Sigmoid colon (tissue), 7 donors: ENCODE results near the gene CELA2A. TPM values are rescaled to one million over a fixed set of nuclear protein-coding genes. Genes with fewer than 3 reads are reported as not detected.
"Not testable (repeated sequence)": the region's sequence is repeated elsewhere in the genome, so short reads cannot be mapped to it uniquely, and the experiment has no call there.

Source experiments
- DNase-seq: peaks from one replicate; pipeline ENCODE4 v3.0.0-alpha.2; 2019
- H3K27ac ChIP-seq, 4 donors: fragments of 200-600 bp; sonication (generic); one replicate each; pipeline ENCODE4 v1.5.1; 2016 to 2019; ENCODE audit warnings: mild to moderate bottlenecking in 1 of 4
- H3K27me3 ChIP-seq, 3 donors: fragments of 200-600 bp; sonication (generic); one replicate each; pipeline ENCODE4 v1.5.1; 2019; ENCODE audit warnings: mild to moderate bottlenecking in 1 of 3
- H3K36me3 ChIP-seq, 4 donors: fragments of 200-600 bp; sonication (generic); one replicate each; pipeline ENCODE4 v1.5.1; 2016 to 2019
- H3K4me1 ChIP-seq, 4 donors: fragments of 200-600 bp; sonication (generic); one replicate each; pipeline ENCODE4 v1.5.1; 2017 to 2019
- H3K4me3 ChIP-seq, 4 donors: fragments of 200-600 bp; sonication (generic); one replicate each; pipeline ENCODE4 v1.5.1; 2017 to 2019; ENCODE audit warnings: mild to moderate bottlenecking in 2 of 4, moderate library complexity in 1 of 4
- H3K9me3 ChIP-seq, 4 donors: fragments of 200-600 bp in 3 of 4; sonication (generic) in 3 of 4; one replicate each; pipeline versions ENCODE4 v1.5.1 to v1.6.1; 2013 to 2019
- EP300 ChIP-seq, 4 donors: sonication (generic); formaldehyde crosslinking; IDR thresholded peaks; one replicate each; pipeline ENCODE4 v1.6.1; 2017; ENCODE audit warnings: antibody characterized with exemption in 4 of 4
- POLR2A ChIP-seq, 2 donors: fragments of 450-650 bp; IDR thresholded peaks; one replicate each; pipeline ENCODE4 v1.6.1; 2016; ENCODE audit warnings: antibody characterized with exemption in 2 of 2, mild to moderate bottlenecking in 2 of 2, moderate library complexity in 2 of 2
- POLR2AphosphoS5 ChIP-seq, 4 donors: sonication (generic); formaldehyde crosslinking; IDR thresholded peaks; one replicate each; pipeline ENCODE4 v1.6.1; 2017; ENCODE audit warnings: antibody characterized with exemption in 4 of 4
- WGBS, 2 donors: extraction: QIAGEN DNeasy Blood & Tissue Kit; methylation state at CpG; one replicate each; pipeline ENCODE4 v1.1.7; 2013; 5-methylcytosine and 5-hydroxymethylcytosine counted together
- intact Hi-C: fragments of 100-400 bp; cut with DNase I; formaldehyde crosslinking; loops from one replicate; pipeline ENCODE4 v1.15.1; 2023
- polyA plus RNA-seq, 3 donors: library from polyadenylated mRNA; stranded (reverse); fragments of 200-250 nt; gene quantifications; one replicate each; pipeline ENCODE4 v1.2.3, GENCODE V29; 2013
- total RNA-seq, 4 donors: library from RNA; depleted of rRNA; stranded (reverse); fragments of >200 nt; gene quantifications; one replicate each; pipeline ENCODE4 v1.1.0, GENCODE V29; 2016
- TF ChIP-seq, protein P1 (sequence below), 4 experiments: fragments of 450-650 bp in 3 of 4; fragments of 200-600 bp in 1 of 4; IDR thresholded peaks; one replicate each; pipeline ENCODE4 v1.5.1; 2016 to 2019; ENCODE audit warnings: antibody characterized with exemption in 4 of 4, mild to moderate bottlenecking in 3 of 4, moderate library complexity in 2 of 4
- donor health status: healthy with polysubstance abuse.
- donor health status: Bipolar disorder and iron deficiency.
- donor health status: healthy.

CELA2A gene
- total and polyA plus RNA-seq, 7 donors = not detected

DNA sequence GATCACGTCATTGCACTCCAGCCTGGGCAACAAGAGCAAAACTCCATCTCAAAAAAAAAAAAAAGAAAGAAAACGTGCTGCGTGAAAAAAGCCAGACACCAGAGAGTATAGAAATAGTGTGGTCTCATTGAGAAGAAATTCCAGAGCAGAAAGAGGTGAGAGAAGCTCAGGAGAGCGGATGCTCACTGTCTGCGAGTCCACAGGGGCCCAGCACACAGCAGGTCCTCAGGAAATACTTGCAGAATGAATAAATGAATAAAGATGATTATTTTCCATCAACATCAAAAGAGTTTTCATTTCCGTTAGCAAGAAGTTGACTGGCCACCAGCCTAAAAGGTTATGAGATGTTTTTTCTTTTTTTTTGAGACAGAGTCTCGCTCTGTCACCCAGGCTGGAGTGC lies 53.1 kb downstream of the CELA2A start:
- Histone ChIP-seq H3K27me3 (no peaks in the 10 kb centered on the region), H3K4me3 (no peak overlapping the region), H3K9me3 (no peaks in the 10 kb centered on the region), H3K4me1 (peaks cover 0 to 3% (median 0%) of the 10 kb centered on the region in 4 donors), H3K27ac (no peak overlapping the region), H3K36me3 (peaks cover under 1 to 37% (median 3%) of the 10 kb centered on the region in 4 donors)
- DNase-seq = no peak
- TF ChIP-seq POLR2A (IDR thresholded peaks at IDR 0.05) = no peak
- TF ChIP-seq EP300 (IDR thresholded peaks at IDR 0.05) = no peak
- no peak for TF ChIP-seq POLR2AphosphoS5 (IDR thresholded peaks at IDR 0.05)
- TF ChIP-seq, protein P1, sequence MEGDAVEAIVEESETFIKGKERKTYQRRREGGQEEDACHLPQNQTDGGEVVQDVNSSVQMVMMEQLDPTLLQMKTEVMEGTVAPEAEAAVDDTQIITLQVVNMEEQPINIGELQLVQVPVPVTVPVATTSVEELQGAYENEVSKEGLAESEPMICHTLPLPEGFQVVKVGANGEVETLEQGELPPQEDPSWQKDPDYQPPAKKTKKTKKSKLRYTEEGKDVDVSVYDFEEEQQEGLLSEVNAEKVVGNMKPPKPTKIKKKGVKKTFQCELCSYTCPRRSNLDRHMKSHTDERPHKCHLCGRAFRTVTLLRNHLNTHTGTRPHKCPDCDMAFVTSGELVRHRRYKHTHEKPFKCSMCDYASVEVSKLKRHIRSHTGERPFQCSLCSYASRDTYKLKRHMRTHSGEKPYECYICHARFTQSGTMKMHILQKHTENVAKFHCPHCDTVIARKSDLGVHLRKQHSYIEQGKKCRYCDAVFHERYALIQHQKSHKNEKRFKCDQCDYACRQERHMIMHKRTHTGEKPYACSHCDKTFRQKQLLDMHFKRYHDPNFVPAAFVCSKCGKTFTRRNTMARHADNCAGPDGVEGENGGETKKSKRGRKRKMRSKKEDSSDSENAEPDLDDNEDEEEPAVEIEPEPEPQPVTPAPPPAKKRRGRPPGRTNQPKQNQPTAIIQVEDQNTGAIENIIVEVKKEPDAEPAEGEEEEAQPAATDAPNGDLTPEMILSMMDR (IDR thresholded peaks at IDR 0.05) = no peak
- intact Hi-C loops = no loop called here
- 85 to 93% methylated on average over 7 of the region's 7 CpGs for WGBS, 2 donors

DNA sequence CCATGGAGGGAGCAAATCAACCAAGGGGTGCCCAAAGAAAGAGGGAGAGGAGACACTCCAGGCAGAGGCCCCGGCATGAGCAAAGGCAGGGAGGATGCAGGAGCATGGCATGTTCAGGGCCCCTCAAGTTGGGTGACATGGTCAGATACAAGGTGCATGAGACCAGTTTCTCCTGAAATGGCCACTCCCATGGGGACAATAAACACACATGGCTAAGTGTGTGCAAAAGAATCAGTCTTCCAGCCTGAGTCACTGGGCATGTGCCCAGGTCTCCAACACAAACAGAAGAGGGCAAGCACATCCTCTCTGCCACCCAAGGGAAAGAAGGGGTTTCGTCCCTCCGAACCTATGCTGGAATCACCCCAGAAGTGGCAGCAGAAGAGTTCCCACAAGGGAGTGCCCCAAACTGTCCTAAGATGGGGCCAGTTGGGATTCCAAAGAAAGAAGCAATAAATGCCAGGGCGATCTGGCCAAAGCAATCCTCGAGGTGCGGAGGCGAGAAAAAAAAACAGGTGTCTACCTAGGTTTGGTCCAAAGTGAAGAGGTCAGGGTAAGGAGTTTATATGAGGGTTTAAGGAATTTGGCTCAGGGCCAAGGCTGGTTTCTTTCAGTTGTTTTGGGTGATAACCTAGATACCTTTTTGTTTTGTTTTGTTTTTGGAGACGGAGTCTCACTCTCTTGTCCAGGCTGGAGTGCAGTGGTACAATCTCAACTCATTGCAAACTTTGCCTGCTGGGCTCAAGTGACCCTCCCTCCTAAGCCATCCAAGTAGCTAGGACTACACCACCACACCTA lies 54.3 kb downstream of the CELA2A start:
- Histone ChIP-seq H3K9me3 (no peaks in the 10 kb centered on the region), H3K27me3 (no peaks in the 10 kb centered on the region), H3K36me3 (peaks cover 0 to 25% (median 2%) of the 10 kb centered on the region in 4 donors), H3K4me3 (no peak overlapping the region), H3K27ac (no peak overlapping the region), H3K4me1 (peaks cover 0 to 5% (median 1%) of the 10 kb centered on the region in 4 donors)
- intact Hi-C loops = no loop called here
- DNase-seq = no peak
- 90 to 93% methylated on average over 8 of the region's 8 CpGs for WGBS, 2 donors
- TF ChIP-seq POLR2AphosphoS5 (IDR thresholded peaks at IDR 0.05) (no peak), POLR2A (IDR thresholded peaks at IDR 0.05) (no peak), EP300 (IDR thresholded peaks at IDR 0.05) (no peak)
- TF ChIP-seq, protein P1 (IDR thresholded peaks at IDR 0.05) = no peak

DNA sequence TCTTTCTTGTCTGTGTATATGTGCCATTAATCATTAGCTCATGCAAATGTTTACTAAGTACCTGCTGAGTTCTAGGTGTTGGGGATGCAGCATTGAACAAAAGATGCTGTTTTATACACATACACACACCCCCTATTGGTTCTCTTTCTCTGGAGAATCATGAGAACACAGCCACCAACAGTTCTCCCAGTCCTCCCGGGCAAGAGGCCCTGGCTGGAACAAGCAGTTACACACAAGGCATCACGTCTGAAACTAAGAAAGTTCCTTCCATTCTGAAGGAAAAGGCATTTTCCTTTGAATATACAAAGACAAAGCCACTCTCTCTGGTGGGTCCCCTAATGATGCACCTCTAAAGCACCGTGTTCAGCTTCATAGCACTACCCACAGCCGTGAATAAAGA lies 56.7 kb downstream of the CELA2A start:
- WGBS, 2 donors = 90% methylated on average over 4 of the region's 4 CpGs
- H3K27me3 ChIP-seq = no peaks in the 10 kb centered on the region
- H3K36me3 ChIP-seq = peaks cover 0 to 29% (median 5%) of the 10 kb centered on the region in 4 donors
- no peaks in the 10 kb centered on the region for H3K9me3 ChIP-seq
- DNase-seq = no peak
- peaks cover 0 to 5% (median 1%) of the 10 kb centered on the region in 4 donors for H3K4me1 ChIP-seq
- no peak overlapping the region for H3K4me3 ChIP-seq
- no peak for TF ChIP-seq POLR2A (IDR thresholded peaks at IDR 0.05)
- no peak for TF ChIP-seq POLR2AphosphoS5 (IDR thresholded peaks at IDR 0.05)
- TF ChIP-seq EP300 (IDR thresholded peaks at IDR 0.05) = no peak
- TF ChIP-seq, protein P1 (IDR thresholded peaks at IDR 0.05) = no peak
- no peak overlapping the region for H3K27ac ChIP-seq
- intact Hi-C loops = no loop called here

DNA sequence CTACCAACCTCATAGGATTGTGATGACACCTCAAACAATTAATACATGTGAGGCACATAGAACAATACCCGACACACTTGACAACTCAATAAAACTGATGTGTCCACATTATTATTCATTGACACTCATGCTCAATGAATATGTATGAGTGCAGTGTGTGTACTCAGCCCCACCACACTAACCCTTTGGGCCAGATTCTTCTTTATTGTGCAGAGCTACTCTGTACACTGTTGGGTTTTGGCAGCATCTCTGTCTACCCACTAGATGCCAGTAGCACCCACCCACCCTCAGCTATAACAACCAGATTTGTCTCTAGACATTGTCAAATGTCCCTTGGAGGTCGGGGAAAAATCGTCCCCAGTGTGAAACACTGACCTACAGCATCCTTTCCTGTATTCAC lies 57.4 kb downstream of the CELA2A start:
- TF ChIP-seq POLR2AphosphoS5 (IDR thresholded peaks at IDR 0.05) (no peak), EP300 (IDR thresholded peaks at IDR 0.05) (no peak), POLR2A (IDR thresholded peaks at IDR 0.05) (no peak)
- TF ChIP-seq, protein P1 (IDR thresholded peaks at IDR 0.05) = no peak
- Histone ChIP-seq H3K27ac (no peak overlapping the region), H3K4me3 (no peak overlapping the region), H3K4me1 (peaks cover 0 to 5% (median 1%) of the 10 kb centered on the region in 4 donors), H3K36me3 (peaks cover 0 to 29% (median 5%) of the 10 kb centered on the region in 4 donors), H3K27me3 (no peaks in the 10 kb centered on the region), H3K9me3 (no peaks in the 10 kb centered on the region)
- DNase-seq = no peak
- 90 to 94% methylated on average over 3 of the region's 3 CpGs for WGBS, 2 donors
- intact Hi-C loops = no loop called here

DNA sequence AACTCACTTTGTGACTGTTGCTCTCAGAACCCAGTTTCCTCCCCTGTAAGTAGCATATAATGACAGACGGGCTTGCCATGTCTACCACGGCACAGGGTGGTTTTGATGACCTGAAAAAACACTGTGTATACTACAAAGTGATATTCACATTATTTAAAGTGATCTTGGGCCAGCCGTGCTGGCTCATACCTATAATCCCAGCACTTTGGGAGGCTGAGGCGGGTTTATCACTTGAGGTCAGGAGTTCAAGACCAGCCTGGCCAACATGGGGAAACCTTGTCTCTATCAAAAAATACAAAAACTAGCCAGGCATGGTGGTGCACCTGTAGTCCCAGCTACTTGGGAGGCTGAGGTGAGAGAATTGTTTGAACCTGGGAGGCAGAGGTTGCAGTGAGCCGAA lies 58.0 kb downstream of the CELA2A start:
- H3K4me1 ChIP-seq, H3K27ac ChIP-seq, H3K27me3 ChIP-seq, H3K9me3 ChIP-seq, DNase-seq, intact Hi-C loops, H3K4me3 ChIP-seq: not testable (repeated sequence)
- WGBS, 2 donors = 94 to 95% methylated on average over 5 of the region's 5 CpGs
- H3K36me3 ChIP-seq = peaks cover 0 to 29% (median 5%) of the 10 kb centered on the region in 4 donors
